Measurements from ENCODE around the gene SPTLC2. TPM values are rescaled to one million over a fixed set of nuclear protein-coding genes. Genes with fewer than 3 reads are reported as not detected.
"Not testable (repeated sequence)": the region's sequence is repeated elsewhere in the genome, so short reads cannot be mapped to it uniquely, and the experiment has no call there.

Gene SPTLC2
- polyA plus RNA-seq, 12 donors, result 16.9 to 32.0 (median 20.9) TPM; not detected in 1

DNA sequence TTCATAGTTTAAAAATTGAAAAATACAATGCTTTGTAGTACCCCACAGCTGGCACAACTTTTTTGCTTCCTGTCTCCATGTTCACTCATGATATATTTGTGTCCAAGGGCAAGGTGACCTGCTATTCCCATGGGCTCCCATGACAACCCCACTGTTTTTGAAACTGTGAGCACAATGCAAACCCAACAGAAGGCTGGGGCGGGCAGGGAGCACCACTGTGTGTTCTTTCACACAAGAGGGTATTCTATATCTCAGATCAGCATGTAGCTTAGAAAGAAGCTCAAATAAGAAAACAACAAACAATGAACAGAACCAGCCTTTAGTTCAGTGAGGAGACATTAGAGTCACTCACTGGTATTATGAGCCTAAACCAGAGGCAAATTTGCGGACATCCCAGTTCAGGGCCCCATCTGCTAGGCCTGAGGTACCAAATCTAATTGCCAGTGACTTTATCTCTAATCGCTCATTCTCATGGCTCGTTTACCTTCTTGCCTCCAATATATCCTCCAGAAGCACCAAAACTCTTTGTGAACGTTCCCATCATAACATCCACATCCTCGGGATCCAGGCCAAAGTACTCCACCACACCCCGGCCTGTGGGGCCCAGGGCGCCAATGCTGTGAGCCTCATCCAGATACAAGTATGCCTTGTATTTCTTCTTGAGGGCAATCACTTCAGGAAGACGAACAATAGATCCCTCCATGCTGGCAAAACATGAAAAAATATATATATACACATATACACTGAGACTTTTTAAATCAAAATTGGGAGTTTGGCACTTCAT, 61.4 kb downstream of the SPTLC2 start:
- DNase-seq, result no peak

DNA sequence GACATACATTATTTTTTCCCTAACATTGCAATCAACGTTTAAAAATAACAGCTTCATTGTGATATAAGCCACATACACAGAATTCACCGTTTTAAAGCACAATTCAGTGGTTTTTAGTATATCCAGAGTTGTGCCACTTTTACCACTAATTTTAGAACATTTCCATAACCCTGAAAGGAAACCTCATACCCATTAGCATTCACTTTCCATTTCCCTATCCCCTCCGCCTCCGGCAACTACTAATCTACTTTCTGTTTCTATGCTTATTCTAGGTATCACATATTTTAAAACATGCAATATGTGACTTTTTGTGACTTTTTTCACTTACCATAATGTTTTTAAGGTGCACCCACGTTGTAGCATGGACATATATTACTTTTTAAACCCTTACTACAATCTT, 62.2 kb downstream of the SPTLC2 start:
- DNase-seq, result no peak

GRCh38 chr14:77549451-77549850, 67.0 kb downstream of the SPTLC2 start:
- no peak for DNase-seq

- DNase-seq, result no peak
Measured at GRCh38 chr14:77547512-77548180, 68.8 kb downstream of the SPTLC2 start.

GRCh38 chr14:77545171-77545570, 71.3 kb downstream of the SPTLC2 start:
- DNase-seq, result not testable (repeated sequence)

DNA sequence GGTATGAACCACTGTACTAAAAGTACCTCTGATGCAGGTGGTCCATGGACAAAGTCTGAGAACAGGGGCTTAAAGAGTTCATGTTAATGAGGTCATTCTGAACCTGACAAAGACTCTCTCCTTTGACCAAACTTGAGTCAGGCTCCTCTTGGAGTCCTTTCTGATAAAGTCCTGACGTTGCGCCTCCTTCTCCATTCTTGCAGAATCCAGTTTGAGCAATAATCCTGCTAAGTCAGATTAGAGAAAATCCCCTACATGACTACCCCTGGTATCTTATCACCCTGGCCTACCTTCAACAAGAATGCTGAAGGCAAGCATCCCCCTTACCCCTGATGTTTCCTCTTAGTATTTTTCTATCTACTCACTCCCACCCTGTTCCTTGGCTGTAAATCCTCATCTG, 71.9 kb downstream of the SPTLC2 start:
- DNase-seq, result no peak

DNA sequence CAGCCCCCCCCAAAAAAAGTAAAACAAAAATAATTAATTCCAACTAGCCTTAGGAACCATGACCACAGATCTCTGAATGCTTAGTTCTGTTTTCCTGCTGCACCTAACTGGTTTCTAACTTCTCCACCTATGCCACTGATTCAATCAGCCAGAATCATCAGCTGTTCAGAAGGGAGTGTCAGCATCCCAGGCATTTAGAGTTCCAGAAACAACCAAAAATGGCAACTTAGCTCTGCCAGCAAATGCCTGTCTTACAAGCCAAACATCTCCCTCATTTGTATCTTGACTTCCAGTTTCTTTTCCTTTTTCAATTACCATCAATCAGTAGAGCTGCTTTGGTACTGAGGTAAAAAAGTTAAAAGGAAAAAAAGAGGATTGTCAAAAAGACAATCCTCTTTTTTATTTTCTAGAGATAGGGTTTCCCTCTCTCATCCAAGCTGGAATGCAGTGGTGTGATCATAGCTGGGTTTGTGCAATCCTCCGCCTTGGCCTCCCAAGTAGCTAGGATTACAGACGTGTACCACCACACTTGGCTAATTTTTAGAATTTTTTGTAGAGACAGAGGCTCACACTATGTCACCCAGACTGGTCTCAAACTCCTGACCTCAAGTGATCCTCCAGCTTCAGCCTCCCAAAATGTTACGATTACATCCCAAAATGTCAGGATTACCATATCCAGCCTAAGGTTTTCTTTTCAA, 72.7 kb downstream of the SPTLC2 start:
- no peak for DNase-seq

GRCh38 chr14:77543240-77543551, 73.2 kb downstream of the SPTLC2 start:
- DNase-seq, result no peak

GRCh38 chr14:77542421-77543239, 73.8 kb downstream of the SPTLC2 start:
- DNase-seq, result no peak

- no peak for DNase-seq
Measured at GRCh38 chr14:77541905-77542304, 74.5 kb downstream of the SPTLC2 start.

DNA sequence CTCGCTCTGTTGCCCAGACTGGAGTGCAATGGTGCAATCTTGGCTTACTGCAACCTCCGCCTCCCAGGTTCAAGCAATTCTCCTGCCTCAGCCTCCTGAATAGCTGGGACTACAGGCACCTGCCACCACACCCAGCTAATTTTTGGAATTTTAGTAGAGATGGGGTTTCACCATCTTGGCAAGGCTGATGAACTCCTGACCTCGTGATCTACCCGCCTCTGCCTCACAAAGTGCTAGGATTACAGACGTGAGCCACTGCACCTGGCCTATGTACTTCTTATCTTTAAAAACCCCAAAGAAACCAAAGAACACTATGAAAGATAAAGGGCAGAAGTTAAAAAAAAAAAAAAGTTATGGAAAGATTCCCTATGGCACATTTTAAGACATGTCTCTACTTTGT, 79.5 kb downstream of the SPTLC2 start:
- not testable (repeated sequence) for DNase-seq

DNA sequence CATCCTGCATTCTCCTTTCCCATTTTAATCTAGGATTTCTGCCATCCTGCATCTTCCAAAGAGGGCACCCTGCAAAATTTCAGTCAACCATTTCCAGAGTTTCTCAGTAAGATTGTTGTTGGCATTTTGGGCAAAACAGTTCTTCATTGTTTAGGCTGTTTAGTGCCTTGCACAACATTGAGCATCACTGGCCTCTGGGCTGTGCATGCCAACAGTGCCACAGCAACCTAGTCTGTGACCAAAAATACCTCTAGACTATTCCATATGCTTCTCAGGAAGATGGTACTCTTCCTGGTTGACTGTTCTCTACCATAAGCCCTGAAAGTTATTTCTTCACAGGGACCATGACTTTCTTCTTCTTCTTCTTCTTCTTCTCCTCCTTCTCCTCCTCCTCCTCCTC, 85.4 kb downstream of the SPTLC2 start:
- DNase-seq, result no peak

DNA sequence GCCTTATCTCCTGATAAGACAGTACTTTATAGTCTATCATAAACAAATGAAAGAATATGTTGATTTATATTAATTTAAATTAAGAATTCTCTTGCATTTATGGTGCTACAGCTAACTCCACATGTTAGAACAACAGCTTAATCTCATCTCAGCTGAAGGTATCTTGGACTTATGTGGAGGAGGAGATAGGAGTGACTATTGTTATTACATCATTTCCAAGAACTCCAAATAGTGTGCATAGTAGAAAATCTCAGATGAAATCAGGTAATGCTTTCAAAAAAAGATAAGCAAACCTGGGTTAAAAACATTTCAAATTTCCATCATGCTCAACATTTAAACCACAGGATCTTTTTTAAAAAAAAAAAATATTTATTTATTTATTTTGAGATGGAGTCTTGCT, 86.5 kb downstream of the SPTLC2 start:
- DNase-seq, result no peak

- no peak for DNase-seq
Measured at GRCh38 chr14:77529213-77529612, 87.2 kb downstream of the SPTLC2 start.

- not testable (repeated sequence) for DNase-seq
Measured at GRCh38 chr14:77528701-77529100, 87.7 kb downstream of the SPTLC2 start.

DNA sequence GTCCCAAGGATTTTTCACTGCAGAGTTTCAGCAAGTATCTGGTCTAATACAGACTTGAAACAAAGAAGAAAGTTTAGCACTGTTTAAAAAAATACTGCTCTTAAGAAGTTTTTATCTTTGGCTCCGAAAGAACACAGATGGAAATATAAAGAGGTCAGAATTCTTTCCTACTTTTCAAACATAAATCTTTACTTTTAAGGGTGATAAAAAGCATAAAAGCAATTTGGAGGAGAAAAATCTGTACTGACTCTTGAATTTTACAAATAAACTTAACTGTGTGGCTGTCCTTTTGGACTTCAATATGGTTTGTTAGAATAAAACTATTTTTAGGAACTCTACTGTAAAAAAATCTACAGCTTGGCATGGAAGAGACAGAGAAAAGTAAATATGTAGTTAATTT, 90.2 kb downstream of the SPTLC2 start:
- DNase-seq, result no peak

GRCh38 chr14:77524536-77524935, 91.9 kb downstream of the SPTLC2 start:
- DNase-seq, result no peak

DNA sequence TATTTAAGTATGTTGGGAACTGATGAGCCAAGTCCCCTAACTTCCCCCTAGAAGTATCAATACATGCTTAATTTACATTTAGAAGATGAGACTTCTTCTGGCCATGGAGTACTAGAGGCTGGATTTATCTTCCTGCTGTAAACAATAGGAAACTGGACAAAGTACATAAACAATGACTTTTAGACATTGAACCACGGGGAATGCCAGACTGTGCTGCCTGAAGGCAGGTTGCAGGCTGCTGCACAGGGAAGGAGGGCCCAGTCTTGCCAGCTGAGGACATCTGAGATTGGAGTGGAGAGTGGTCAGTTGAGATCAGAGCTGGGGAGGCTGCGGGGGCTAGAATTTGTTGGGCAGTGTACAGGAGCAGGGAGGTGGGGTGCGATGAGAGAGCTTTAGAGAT, 93.3 kb downstream of the SPTLC2 start:
- DNase-seq, result no peak

GRCh38 chr14:77520555-77520954, 95.9 kb downstream of the SPTLC2 start:
- no peak for DNase-seq

GRCh38 chr14:77516126-77516525, 100.3 kb downstream of the SPTLC2 start:
- DNase-seq, result no peak

DNA sequence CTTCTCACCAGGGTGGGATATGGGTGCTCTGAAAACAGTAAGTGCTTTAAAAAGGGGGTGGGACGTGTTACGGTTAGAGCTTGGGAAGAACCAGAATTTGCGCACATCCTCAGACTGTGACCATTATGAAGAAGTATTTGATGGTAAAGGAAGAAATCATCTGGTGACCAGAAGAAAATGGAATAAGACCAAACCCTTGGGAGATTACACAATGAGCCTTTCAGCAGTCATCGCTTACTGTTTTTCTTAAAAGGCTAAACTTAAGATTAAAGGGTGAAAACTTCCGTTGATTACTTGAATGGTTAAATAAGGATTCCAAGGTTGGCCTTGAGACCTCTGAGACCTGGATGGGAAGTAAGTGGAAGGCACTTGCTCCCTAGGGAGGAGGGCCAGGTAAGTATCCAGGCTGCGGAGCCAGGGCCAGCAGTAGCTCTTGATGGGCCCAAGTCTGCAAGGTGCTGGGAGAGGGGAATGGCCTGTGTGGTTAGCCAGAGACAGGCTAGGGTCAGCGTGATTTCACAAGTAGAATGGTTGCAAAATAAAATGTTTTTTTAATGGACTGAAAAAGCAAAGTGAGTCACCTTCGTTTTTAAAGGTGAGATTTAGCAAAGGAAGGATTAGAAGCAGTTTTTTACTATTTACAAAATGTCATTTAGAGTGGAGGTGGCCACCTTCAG, 104.8 kb downstream of the SPTLC2 start:
- DNase-seq, result no peak

DNA sequence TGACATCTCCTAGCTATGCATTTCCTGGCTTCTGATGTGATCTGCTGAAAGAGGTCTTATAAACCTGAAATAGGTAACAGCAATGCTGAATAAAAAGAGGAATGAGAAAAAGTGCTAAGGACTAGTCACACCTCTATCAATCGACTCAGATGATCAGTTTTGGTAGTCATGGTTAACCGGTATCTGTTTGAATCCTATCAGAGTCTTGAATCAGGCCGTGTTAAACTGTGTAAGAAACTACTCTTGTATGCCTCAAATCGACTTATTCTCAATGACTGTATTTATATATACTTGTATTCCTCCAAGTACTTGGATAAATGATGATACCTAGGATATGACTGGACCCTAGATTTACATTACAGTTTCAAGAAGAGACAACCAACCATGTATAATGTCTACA, 107.1 kb downstream of the SPTLC2 start:
- no peak for DNase-seq

Measured in muscle of arm (tissue), 12 donors.